RKO (cell line): ENCODE results near the gene CPLANE2.
A peak's percentile ranks its signal among the peaks of the same experiment; 100 is the strongest.
"Not testable (repeated sequence)": the region's sequence is repeated elsewhere in the genome, so short reads cannot be mapped to it uniquely, and the experiment has no call there.

Experiments
- DNase-seq: peaks from one replicate; pipeline ENCODE4 v3.0.0-alpha.2; 2016; ENCODE audit warnings: low spot score

CPLANE2 gene

DNA sequence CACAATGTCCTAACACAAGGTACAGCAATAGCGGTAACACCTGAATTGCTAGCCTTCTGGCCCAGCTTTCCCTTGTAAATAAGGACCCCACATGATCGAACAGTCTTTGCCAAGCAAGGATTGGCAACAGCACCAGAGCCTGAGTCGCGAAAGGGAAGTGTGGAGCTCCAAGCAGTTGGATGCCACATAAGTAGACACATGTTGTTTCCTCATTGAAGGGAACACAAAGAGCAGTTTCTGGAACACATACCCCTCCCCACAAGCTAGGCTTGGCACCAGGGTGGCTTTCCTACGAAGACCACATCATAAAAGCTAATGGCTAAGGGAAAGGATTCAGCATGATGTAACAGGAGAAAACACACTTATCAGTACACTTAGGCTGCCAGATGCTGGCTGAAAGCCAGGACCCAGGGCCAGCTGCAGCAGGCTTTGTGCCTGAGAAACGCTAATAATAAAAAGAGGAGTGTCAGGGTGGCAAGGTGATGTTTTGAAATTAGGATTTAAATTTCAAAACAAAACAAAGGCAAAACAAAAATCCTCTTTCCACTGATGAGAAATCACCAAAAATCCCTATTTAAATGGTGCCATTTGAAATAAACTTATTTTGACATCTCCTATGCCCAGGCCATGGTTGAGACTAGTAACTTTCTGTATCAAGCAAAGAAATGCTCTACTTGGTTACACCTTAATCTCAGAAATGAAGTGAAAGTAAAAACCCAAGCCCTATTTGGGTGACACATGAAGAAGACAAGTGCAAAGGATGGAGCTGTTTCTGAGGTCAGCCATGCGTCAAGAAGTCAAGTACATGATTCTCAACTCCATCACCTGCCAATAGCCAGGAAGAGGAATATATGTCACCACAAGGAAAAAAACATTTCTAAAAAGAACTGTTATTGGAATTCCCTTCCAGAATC lies 11.9 kb upstream of the CPLANE2 start:
- peak; percentile 23 for DNase-seq

DNA sequence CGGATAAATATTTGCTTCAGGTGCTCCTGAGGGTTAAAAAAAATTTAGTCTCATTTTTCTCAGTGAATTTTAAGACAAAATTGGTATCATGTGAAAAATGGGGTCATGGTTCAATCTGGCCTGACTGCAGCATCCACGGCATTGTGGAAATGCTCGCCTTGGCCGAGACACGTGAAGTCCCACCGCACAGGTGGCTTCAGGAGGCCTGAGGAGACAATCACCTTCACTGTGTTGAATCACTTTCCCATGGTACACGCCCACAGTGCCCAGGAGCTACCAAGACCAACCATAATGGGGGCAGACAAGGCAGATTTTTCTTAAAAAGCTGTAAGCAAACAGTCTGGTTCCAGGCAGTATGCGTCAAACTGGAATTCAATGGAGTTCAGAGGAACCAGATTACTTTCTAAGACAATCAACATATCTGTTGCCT lies 11.0 kb upstream of the CPLANE2 start:
- DNase-seq = no peak

DNA sequence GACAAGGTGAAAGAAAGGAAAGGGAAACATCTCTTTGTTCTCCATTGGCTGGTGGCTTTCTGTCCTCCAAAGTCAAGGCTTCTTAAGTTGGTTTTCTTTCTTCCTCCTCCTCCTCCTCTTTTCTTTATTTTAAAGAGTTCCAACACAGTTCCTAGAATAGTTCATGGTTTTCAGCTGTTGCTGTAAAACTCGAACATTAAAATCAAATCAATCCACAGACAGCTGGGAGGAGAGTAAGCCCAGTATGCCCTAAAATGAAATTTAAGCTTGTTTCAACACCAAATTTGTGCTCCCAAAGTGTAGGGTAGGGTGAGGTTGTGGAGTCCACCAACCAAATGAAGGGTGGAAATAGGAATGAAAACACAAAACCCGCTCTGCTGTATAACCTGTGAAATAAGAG lies 10.5 kb upstream of the CPLANE2 start:
- DNase-seq = no peak

DNA sequence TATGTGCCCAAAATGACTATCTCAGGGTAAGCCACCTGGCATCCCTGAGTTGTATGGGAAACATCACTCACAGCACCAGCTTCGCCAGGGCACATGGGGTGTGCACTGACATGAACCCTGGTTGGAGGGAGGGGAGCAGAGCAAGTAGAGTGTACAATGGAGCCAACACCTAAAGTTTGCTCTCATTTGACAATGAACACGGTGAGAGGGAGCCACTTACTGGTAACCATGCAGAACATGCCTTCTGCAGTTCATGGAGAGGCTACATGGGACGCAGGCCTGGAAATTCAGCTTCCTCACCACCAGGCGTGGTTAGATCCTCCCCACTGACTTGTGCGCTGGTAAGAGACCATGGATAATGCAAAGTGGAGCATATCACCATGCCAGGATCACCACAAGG lies 10.0 kb upstream of the CPLANE2 start:
- no peak for DNase-seq

DNA sequence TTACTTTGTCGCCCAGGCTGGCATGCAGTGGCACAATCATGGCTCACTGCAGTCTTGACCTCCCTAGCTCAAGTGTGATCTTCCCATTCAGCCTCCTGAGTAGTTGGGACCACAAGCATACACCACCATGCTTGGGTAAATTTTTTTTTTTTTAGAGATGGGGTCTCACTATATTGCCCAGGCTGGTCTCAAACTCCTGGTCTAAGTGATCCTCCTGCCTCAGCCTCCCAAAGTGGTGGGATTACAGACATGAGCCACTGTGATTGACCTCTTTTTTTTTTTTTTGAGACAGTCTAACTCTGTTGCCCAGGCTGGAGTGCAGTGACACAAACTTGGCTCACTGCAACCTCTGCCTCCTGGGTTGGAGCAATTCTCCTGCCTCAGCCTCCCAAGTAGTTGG lies 9.3 kb upstream of the CPLANE2 start:
- not testable (repeated sequence) for DNase-seq

DNA sequence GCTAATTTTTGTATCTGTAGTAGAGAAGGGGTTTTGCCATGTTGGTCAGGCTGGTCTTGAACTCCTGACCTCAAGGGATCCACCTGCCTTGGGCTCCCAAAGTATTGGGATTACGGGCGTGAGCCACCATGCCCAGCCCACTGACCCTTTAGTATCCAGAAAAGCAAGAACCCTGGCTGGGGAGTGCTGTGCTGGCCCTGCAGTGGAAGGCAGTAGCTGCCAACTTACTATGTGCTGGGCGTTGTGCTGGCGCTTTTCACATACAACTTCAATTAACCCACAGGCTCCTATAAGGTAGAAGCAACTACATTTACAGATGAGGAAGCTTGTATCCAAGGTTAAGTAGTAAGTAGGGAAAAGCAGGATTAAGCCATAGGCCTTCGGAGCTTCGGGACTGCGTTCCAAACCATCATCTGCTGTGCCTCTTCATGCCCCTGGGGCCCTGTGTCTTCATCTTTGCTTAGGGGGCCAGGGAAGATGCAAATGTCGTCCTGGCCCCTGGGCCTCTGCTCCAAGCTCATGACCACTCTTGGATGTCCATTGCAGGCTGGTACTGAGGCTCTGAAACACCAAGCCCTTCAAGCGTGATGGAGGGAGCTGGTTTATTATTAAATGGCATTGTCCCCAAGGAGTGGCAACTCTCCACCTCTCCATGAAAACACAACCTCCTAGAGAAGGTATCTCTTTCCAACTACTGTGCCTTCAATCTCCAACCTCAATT lies 8.7 kb upstream of the CPLANE2 start:
- no peak for DNase-seq

DNA sequence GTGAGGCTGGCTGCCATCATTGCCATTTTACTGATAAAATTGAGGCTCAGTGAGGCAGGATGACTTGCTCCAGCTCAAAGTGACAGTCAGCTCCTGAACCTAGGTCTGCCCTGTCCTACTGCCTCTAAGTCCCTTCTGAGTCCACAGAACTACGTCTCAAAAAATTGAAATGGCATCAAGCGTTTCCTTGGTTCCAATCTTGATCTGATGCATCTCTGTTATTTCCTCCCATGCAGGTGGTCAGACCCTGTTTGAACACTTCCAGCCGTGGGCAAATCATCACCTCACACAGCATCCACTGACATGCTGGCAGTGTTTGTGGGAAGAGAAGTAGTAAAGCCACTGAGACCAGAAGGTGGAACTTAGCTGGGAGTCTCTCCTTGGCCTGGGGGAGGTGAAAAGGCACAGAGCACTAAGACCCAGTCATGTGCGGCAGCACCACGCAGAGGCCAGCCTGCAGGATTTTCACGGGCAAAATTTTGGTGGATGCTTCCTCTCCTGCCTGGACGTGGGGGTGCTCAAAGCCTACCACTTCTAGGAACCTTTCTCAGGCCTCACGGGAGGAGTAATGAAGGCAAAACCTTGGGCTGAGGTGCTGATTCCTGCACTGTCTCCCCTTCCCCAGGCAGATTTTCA lies 7.8 kb upstream of the CPLANE2 start:
- DNase-seq = no peak

DNA sequence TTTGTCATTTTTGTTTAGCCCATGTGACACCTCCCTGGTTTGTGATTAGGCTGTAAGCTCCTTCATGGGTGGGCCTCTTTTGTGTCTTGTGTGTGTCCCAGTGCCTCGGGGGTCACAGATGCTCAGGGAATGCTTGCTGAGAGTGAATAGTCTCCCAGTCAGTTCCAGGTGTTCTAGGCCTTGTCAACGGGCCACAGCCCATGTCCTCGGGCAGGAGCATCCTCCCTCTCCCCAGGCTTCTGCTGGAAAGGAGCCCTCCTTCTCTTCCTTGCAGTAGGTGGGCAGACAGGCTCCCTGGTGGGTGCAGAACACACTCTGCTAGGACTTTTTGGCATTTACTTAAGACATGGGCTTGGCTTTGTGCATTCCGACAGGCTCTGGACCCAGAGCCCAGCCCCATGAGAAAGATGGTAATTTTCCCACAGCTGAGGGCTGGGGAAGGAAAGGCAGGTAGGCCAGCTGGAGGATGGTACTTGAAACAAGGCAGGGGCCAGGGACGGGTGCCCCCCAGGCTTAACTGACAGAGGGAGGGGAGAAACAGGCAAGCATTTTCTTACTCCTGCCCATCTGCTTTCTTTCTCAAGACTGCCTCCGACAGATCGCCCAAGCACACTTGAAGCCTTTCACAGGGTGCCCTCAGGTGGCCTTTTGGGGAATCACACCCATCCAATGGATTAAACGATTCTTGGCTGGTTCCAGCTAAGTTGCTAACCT lies 7.1 kb upstream of the CPLANE2 start:
- peak; percentile 80 for DNase-seq

DNA sequence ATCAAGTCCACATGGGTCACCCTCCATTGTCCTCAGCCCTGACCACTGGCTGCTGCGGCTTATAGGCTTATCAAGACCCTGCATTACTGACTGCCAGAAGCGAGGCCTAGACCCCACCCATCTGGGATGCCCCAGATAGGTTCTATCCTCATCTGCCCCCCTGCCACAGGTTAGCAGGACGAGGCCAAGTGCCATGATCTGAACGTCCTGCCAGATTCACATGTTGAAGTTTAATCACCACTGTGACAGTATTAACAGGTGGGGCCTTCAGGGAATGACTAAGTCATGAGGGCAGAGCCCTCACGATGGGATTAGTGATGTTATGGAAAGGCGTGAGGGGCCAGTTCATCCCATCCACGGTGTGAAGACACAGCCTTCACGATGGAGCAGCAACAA lies 6.2 kb upstream of the CPLANE2 start:
- DNase-seq = no peak

DNA sequence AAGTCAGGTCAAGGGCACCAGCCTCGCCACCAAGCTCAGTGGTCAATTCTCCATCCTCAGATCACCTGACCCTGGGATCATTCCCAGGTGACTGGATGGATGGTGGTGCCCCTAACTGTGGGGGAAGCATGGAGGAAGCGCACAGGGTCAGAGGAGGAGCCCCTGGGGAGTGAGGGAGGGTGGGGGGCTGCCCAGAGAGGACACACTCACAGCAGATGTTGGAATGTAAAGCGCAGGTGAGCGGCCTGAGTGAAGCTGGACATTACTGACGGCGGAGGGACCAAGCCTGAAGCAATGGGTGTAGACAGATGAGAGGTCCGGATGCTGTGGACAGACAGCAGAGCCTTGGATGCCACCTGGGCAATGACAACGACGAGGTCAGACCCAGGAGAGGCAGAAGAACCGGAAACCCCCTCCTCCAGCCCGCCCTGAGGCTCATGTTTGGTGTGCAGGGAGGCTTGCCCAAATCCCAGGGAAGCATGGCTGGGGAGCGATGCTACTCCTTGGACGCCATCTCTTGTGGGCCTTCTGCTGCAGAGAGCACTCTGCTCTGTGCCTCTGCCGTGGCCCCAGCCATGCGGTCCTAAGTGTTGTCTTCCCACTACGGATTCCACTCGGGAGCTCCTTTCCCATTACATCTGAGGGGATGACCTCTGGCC lies 5.7 kb upstream of the CPLANE2 start:
- DNase-seq = no peak

DNA sequence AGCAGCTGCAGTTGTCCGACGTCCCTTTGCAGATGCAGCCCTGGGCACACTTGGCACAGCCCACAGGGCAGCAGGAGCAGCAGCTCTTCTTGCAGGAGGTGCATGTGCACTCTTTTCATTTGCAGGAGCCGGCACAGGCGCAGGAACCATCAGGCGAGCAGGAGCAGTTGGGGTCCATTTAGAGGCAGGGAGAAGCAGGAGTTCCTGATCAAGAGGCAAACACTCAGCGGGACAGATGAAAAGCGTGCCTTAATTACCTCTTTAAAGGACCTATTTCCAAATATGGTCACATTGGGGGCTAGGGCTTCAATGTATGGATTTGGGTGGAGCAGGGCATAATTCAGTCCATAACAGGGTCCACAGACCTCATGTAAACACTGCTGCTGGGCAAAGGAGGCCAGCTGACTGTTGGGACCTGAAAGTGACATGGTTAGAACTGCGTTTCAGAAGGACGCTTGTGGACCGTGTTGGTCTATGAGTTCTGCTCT lies 4.3 kb upstream of the CPLANE2 start:
- DNase-seq = no peak

DNA sequence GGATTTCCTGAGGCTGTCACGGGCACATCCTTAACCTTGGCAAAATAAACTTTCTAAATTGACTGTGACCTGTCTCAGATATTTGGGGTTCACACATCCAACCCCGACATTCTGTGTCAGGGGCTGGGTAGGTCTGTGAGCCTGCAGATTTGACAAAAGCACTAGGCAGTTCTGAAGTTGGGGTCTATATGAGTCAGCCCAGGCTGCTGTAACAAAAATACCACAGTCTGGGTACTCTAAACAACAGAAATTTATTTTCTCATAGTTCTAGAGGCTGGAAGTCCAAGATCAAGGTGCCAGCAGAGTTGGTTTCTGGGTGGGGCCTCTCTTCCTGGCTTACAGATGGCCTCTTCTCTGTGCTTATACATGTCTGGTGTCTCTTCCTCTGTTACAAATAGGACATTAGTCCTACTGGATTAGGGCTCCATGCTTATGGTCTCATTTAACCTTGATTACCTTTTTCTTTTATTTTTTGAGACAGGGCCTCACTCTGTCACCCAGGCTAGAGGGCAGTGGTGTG lies 3.0 kb upstream of the CPLANE2 start:
- DNase-seq = no peak

DNA sequence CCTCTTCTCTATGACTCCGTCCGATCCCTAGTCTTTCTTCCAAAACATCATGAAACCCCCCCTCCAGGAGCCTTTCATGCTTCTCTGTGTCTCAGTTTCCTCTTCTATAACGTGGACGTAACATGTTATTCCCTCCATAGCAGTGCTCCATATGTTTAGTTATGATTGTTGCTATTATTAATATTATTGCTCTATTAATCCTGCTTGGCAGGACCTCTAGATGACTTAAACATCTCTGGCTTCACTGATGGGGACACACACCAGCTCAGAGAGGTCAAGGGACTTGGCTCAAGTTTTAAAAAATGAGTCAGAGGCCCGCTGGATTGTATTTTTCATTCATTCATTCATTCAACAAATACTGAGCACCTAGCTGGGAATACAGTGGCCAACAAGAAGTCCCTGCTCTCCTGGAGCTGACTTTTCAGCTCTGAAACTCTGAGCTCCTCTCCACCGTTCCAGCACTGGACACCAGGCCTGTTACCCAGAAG lies 404 bp upstream of the CPLANE2 start:
- peak; percentile 47 for DNase-seq

DNA sequence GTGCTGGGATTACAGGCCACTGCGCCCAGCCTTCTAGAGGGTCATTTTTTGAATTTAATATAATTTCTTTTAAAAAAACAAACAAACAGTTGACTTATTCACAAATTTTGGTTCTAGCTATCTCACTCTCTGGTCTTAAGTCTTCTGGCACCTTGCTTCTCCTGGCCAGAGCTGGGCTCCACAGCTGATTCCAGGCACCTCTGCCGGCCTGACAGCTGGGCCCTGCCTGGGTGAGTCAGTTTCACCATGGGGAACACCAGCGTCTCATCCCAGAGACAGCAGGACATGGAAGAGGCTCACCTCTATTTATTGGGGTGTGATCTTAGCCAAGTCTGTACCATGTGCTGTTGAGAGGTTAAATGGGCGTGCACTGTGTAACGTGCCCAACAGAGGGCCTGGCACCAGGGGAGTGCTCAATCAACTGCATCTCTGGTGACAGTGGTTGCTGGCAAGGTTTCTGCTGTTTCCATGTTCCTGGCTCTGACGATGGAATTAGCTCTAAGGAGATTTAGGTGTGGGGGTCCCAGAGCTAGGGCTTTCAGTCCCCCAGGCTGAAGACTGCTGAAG lies 956 bp downstream of the CPLANE2 start:
- DNase-seq = peak; percentile 84

DNA sequence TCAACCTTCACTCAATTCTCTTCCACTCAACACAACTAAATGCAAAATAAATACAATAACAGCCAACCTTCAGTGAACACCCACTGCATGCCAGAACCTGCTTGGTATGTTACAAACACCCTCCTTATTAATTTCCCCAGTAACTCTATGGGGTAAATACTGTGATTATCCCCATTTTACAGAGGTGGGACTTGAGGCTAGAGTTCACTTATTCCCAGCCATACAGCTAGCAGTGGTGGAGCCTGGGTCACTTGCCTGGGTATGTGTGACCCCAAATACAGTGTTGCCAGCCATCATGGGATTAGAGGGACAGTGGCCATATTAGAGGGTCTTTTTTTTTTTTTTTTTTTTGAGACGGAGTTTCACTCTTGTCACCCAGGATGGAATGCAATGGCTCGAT lies 1.6 kb downstream of the CPLANE2 start:
- DNase-seq = no peak

DNA sequence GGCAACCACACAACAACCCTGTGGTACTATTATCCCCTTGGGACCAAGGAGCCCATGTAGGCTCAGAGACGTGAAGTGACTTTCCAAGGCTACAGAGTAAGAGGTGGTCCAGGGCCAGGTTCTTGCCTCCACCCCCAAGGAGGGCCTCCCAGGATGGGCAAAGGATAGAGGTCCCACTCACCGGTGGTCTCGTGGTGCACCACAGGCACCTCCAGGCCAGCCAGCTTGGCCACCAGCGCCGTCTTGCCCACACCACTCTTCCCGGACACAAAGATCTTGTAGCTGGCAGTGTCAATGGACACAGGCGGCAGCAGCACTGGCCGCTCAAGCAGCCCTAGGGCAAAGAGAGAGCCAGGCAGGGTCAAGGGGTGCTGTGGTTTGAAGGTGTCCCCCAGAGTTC lies 3.6 kb downstream of the CPLANE2 start:
- no peak for DNase-seq

DNA sequence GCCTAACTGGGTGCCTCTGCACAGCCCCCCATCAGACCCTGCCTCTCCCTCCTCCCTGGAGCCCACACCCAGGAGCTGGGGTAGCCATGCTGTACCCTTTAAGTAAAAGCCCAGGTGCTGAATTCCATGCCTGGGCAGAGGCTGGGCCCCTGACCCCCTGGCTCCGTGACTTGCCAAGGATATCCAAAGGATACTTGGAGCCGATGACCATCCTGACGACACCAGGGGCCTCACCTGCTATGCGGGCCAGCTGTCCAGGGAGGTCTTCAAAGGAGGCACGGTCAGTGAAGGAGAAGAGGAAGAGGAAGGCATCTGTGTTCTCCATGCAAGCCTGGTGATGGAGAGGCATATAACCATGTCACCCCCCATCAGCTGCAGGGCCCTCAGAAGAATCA lies 4.7 kb downstream of the CPLANE2 start:
- no peak for DNase-seq

DNA sequence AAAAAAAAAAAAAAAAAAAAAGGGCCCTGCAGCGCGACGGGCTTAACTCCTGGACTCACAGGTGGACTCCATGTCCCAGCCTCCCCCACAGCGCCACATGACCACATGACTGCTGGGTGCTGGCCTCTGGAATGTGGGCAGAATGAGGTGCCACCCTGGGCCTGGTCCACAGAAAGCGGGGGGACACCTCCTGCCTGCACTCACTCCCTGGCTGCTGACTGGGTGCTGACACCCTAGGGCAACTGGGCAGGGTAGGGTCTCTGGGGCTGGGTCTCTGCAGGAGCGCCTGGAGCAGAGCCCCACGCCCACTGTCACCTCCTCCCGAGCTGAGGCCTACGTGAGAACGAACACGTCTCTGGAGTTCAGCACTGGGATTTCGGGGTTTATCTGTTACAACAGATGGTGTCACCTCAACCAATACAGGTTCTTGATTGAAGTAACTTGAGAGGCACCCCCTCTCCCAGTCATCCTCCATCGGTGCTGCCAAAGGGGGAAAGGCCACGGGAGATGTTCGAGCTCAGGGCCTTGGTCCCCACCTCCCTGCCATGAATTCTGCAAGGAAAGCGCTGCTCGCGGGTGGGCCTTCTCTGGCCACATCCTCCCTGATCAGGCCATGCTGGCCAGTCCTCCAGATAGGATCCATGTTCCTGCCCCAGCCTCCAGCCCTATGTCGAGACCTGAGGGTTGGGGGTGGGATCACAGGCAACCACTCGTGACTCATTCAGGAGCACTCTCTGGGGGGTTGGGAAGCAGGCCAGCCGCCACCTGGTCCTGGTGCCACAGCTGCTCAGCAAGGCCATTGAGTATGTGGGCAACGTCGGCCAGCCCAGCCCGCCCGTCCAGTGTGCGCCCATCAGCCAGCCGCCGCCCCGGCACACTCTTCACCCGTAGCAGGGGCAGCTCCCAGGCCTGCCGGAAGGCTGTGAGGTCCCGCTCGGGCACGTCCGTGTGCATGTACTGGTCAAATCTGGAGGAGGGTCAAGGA lies 5.4 kb downstream of the CPLANE2 start:
- no peak for DNase-seq

DNA sequence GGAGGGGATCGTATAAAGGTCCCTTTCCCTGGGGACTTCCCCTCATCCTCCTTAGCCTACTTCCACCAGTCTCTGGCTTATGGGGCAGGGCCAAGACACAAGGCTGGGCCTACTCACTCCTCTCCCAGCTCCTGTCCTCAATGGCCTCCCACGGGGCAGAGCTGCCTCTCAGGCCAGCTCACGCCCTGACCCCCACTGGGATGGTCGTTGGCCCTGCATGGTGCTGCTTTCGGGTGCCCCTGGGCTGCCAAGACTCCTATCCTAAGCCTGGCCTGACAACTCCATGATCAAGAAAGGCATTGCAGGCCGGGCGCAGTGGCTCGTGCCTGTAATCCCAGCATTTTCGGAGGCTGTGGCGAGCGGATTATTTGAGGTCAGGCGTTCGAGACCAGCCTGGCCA lies 6.2 kb downstream of the CPLANE2 start:
- no peak for DNase-seq
